ENCODE measurements around the gene TGM3. TPM values are rescaled to one million over a fixed set of nuclear protein-coding genes. Genes with fewer than 3 reads are reported as not detected.

The TGM3 gene
- total RNA-seq, 1 donor from 2014 or later = not detected

GRCh38 chr20:2292416-2293110, 3.2 kb upstream of the TGM3 start:
- Histone ChIP-seq H3K4me3 (no peak overlapping the region), H3K9me3 (replicated peaks) (no peaks in the 10 kb centered on the region), H3K36me3 (no peaks in the 10 kb centered on the region), H3K27me3 (ENCODE audit: low read depth) (peaks cover 29% of the 10 kb centered on the region), H3K27ac (replicated peaks) (no peak overlapping the region), H3K4me1 (peaks cover 9% of the 10 kb centered on the region)
- no peak for TF ChIP-seq CTCF (IDR thresholded peaks at IDR 0.05; ENCODE audit: borderline replicate concordance)
- DNase-seq = no peak
- intact Hi-C loops (cut with micrococcal nuclease) = no loop called here

GRCh38 chr20:2293486-2293885, 2.3 kb upstream of the TGM3 start:
- no peak for TF ChIP-seq CTCF (IDR thresholded peaks at IDR 0.05; ENCODE audit: borderline replicate concordance)
- H3K27ac ChIP-seq (replicated peaks) = no peak overlapping the region
- H3K27me3 ChIP-seq (ENCODE audit: low read depth) = peaks cover 35% of the 10 kb centered on the region
- DNase-seq = no peak
- intact Hi-C loops (cut with micrococcal nuclease) = no loop called here
- no peaks in the 10 kb centered on the region for H3K9me3 ChIP-seq (replicated peaks)
- H3K4me1 ChIP-seq = peaks cover 9% of the 10 kb centered on the region
- no peak overlapping the region for H3K4me3 ChIP-seq
- no peaks in the 10 kb centered on the region for H3K36me3 ChIP-seq

GRCh38 chr20:2293971-2294370, 1.8 kb upstream of the TGM3 start:
- intact Hi-C loops (cut with micrococcal nuclease) = no loop called here
- H3K36me3 ChIP-seq = no peaks in the 10 kb centered on the region
- DNase-seq = no peak
- H3K4me1 ChIP-seq = peaks cover 9% of the 10 kb centered on the region
- TF ChIP-seq CTCF (IDR thresholded peaks at IDR 0.05; ENCODE audit: borderline replicate concordance) = no peak
- H3K4me3 ChIP-seq = no peak overlapping the region
- H3K27me3 ChIP-seq (ENCODE audit: low read depth) = peaks cover 40% of the 10 kb centered on the region
- no peaks in the 10 kb centered on the region for H3K9me3 ChIP-seq (replicated peaks)
- H3K27ac ChIP-seq (replicated peaks) = no peak overlapping the region

- H3K27ac ChIP-seq (replicated peaks) = no peak overlapping the region
- H3K4me1 ChIP-seq = no peaks in the 10 kb centered on the region
- intact Hi-C loops (cut with micrococcal nuclease) = no loop called here
- no peak for TF ChIP-seq CTCF (IDR thresholded peaks at IDR 0.05; ENCODE audit: borderline replicate concordance)
- no peak for DNase-seq
- H3K36me3 ChIP-seq = no peaks in the 10 kb centered on the region
- H3K9me3 ChIP-seq (replicated peaks) = no peaks in the 10 kb centered on the region
- H3K4me3 ChIP-seq = no peak overlapping the region
- peaks cover 50% of the 10 kb centered on the region for H3K27me3 ChIP-seq (ENCODE audit: low read depth)
Observed at GRCh38 chr20:2295286-2295685, 515 bp upstream of the TGM3 start.

GRCh38 chr20:2296524-2297356, 939 bp downstream of the TGM3 start:
- H3K4me3 ChIP-seq = no peak overlapping the region
- no peak for TF ChIP-seq CTCF (IDR thresholded peaks at IDR 0.05; ENCODE audit: borderline replicate concordance)
- H3K9me3 ChIP-seq (replicated peaks) = no peaks in the 10 kb centered on the region
- no peak overlapping the region for H3K27ac ChIP-seq (replicated peaks)
- no peaks in the 10 kb centered on the region for H3K36me3 ChIP-seq
- intact Hi-C loops (cut with micrococcal nuclease) = no loop called here
- peaks cover 51% of the 10 kb centered on the region for H3K27me3 ChIP-seq (ENCODE audit: low read depth)
- no peak for DNase-seq
- no peaks in the 10 kb centered on the region for H3K4me1 ChIP-seq

All from left ventricle myocardium inferior (tissue), 1 donor.